ENCODE data around the gene GADD45A.
"Not testable (repeated sequence)": the region's sequence is repeated elsewhere in the genome, so short reads cannot be mapped to it uniquely, and the experiment has no call there.

DNA sequence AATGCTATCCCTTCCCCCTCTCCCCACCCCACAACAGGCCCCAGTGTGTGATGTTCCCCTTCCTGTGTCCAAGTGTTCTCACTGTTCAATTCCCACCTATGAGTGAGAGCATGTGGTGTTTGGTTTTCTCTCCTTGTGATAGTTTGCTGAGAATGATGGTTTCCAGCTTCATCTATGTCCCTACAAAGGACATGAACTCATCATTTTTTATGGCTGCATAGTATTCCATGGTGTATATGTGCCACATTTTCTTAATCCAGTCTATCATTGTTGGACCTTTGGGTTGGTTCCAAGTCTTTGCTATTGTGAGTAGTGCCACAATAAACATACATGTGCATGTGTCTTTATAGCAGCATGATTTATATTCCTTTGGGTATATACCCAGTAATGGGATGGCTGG lies 19.7 kb upstream of the GADD45A start:
- TF ChIP-seq EZH2 (IDR thresholded peaks at IDR 0.05; ENCODE audit: borderline replicate concordance); EZH2phosphoT487 (IDR thresholded peaks at IDR 0.05; ENCODE audit: low read depth, severe bottlenecking, unreplicated experiment): not testable (repeated sequence)
- TF ChIP-seq, protein P1, sequence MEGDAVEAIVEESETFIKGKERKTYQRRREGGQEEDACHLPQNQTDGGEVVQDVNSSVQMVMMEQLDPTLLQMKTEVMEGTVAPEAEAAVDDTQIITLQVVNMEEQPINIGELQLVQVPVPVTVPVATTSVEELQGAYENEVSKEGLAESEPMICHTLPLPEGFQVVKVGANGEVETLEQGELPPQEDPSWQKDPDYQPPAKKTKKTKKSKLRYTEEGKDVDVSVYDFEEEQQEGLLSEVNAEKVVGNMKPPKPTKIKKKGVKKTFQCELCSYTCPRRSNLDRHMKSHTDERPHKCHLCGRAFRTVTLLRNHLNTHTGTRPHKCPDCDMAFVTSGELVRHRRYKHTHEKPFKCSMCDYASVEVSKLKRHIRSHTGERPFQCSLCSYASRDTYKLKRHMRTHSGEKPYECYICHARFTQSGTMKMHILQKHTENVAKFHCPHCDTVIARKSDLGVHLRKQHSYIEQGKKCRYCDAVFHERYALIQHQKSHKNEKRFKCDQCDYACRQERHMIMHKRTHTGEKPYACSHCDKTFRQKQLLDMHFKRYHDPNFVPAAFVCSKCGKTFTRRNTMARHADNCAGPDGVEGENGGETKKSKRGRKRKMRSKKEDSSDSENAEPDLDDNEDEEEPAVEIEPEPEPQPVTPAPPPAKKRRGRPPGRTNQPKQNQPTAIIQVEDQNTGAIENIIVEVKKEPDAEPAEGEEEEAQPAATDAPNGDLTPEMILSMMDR (IDR thresholded peaks at IDR 0.05; ENCODE audit: poor library complexity): not testable (repeated sequence)
